Inflammatory macrophage treated with lipopolysaccharide for 4 hours (primary cell): ENCODE measurements around the gene CCNG2.

Experiments
- DNase-seq: peaks from one replicate; pipeline ENCODE4 v3.0.0-alpha.2; 2020

CCNG2 gene

GRCh38 chr4:77156912-77157858, at the start of gene CCNG2:
Gene CCNG2, plus strand, starts transcription at chr4:77157207. Its CDS starts 1,326 bp downstream, at chr4:77158533.
- DNase-seq = peak; percentile 81

GRCh38 chr4:77110730-77111129, 46.3 kb upstream of the CCNG2 start:
- DNase-seq = no peak

- no peak for DNase-seq
Observed at GRCh38 chr4:77113069-77113468, 43.9 kb upstream of the CCNG2 start.

- DNase-seq = no peak
Observed at GRCh38 chr4:77117721-77118120, 39.3 kb upstream of the CCNG2 start.

- no peak for DNase-seq
Observed at GRCh38 chr4:77120886-77121508, 36.0 kb upstream of the CCNG2 start.

GRCh38 chr4:77121736-77122240, 35.2 kb upstream of the CCNG2 start:
- no peak for DNase-seq

GRCh38 chr4:77122656-77123055, 34.4 kb upstream of the CCNG2 start:
- no peak for DNase-seq

- DNase-seq = peak; percentile 58
Observed at GRCh38 chr4:77123411-77123810, 33.6 kb upstream of the CCNG2 start.

GRCh38 chr4:77124576-77124975, 32.4 kb upstream of the CCNG2 start:
- peak; percentile 60 for DNase-seq

GRCh38 chr4:77125961-77126360, 31.0 kb upstream of the CCNG2 start:
- no peak for DNase-seq

GRCh38 chr4:77126809-77127208, 30.2 kb upstream of the CCNG2 start:
- DNase-seq = peak; percentile 91

GRCh38 chr4:77127215-77127614, 29.8 kb upstream of the CCNG2 start:
- DNase-seq = peak; percentile 10

- DNase-seq = no peak
Observed at GRCh38 chr4:77127837-77128621, 29.0 kb upstream of the CCNG2 start.

GRCh38 chr4:77132652-77133312, 24.2 kb upstream of the CCNG2 start:
- no peak for DNase-seq

GRCh38 chr4:77137448-77137847, 19.6 kb upstream of the CCNG2 start:
- DNase-seq = peak; percentile 84

- DNase-seq = no peak
Observed at GRCh38 chr4:77141964-77142645, 14.9 kb upstream of the CCNG2 start.

GRCh38 chr4:77142646-77143028, 14.4 kb upstream of the CCNG2 start:
- DNase-seq = no peak

GRCh38 chr4:77143091-77143490, 13.9 kb upstream of the CCNG2 start:
- no peak for DNase-seq

GRCh38 chr4:77145842-77146185, 11.2 kb upstream of the CCNG2 start:
- no peak for DNase-seq

GRCh38 chr4:77146186-77147078, 10.6 kb upstream of the CCNG2 start:
- DNase-seq = peak; percentile 49
